Stimulated activated CD8-positive, alpha-beta memory T cell treated with anti-CD3 and anti-CD28 coated beads, Interleukin-15, amount 100 ng/mL, for 48 hours (primary cell): Measurements from ENCODE around the gene NCKIPSD.

Experiments
- DNase-seq, 2 donors: peaks; one replicate each; pipeline ENCODE4 v3.0.0-alpha.2; 2020; ENCODE audit warnings: low read depth in 2 of 2

Gene NCKIPSD

DNA sequence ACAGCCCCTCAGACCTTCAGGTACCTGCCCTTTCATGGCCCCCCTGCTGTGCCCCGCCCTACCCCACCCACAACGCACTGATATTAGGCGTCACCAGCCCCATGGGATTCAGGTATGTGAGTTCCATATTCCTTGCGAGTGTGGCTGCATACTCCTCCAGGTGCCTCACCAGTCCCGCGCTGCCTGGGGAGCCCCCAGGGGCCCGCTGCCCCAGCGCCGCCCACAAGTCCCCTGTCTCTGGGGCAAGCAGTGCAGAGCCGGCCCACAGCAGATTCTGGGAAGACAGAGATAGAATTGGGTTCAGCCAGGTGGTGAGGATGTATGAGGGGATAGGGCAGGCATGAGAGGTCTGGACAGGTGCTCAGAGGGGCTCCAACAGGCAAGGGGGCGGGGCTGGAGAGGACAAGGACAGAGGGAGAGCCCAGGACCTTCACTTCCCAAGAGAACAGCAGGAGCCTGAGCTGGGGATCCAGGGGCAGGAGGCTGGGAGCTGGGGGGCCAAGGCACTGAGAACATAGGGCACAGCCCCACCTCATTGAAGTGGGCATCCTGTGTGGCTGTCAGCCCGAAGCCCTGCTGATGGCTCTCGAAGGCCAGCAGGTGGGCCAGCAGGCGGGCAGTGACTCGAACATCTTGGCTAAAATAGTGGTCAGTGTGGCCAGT is 37.4 kb downstream of the NCKIPSD start:
- DNase-seq: no peak

DNA sequence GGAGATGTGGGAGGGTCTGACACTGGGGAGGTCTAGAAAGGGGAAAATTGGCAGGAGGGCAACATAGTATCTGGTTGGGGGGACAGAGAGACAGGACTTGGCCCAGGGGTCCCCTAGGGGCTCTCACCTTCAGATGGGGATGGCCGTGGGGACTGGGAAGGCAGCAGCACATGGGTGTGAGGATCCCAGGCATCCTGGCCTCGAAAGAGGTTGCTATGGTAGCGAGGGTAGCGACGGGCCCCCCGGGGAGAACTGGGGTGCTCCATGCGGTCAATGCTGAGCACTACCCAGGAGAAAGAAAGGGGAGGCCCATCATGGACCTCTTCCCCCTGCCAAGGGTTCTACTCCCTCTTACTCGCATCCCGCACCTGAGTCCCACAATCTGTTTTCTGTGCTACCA is 38.0 kb downstream of the NCKIPSD start:
- no peak for DNase-seq

DNA sequence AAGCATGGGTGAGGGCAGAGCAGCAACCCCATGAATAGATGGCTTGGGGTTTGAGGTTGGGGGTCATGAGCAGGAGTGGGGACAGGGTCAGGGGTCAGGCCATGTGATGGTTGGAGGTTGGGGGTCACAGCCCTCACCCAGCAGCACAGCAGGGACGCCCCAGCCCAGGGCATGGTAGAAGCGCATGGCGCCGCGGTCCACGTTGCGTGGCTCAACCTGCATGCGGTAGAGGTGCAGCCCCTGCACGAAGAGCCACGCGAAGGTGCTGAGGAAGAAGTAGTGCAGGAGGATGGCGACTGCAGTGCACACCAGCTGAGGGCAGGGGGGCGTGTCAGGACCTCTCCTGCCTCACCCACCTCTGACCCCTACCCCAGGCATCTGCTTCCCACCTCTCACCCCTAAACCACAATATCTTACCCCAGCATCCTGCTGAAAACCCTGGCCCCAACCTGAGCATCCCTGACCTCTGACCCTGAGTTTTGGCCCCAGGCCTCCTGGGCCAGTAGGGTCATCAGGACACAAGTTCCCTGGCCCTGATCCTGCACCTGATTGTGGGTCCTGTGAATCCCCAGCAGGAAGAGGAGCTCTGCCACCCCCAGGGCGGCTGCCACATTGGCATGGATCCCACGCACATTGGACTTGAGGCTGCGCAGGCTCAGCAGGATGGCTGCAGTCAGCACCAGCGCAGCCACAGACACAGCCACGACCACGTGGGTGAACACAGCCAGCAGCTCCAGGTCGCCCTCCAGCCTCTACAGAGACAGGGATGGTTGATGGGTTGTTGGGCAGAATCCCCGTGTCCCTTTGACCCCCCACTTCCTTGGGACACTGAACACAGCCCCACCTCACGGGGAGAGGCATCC is 40.6 kb downstream of the NCKIPSD start:
- no peak for DNase-seq

DNA sequence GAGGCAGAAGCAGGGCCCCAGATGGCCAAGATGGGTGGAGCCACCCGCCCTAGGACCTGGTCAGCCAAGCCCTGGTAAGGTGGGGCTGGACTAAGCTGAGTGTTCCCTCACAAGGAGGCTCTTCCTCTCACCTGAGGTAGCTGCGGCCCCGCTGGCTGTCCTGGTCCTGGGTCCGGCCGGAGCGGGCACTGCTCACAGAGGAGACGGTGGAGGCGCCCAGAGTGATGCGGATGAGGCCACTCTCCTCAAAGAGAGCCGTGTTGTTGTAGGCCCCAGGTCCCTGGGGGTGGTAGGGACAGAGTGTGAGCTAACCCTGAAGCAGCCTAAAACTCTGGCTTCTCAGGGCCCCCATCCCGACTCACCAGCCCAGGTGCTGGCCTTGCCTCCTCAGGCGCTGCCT is 43.1 kb downstream of the NCKIPSD start:
- no peak for DNase-seq

DNA sequence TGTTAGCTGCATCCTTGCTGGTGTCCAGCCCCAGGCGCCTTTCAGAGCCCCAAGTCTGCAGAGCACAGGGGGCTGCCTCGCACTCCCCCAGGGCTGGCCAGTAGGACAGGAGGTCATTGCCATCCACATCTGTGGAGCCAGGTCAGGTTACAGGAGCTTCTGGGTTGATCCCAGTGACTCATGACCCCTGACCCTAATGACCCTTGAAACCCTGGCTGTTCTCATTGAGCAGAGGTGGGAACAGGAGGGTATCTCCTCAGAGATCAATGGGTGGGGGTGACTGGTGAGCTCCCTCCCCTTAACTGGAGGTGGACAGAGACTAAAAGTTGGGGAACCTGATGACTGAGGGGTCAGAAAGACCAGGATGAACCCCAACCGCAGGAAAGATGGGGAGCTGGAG is 44.3 kb downstream of the NCKIPSD start:
- DNase-seq: no peak

DNA sequence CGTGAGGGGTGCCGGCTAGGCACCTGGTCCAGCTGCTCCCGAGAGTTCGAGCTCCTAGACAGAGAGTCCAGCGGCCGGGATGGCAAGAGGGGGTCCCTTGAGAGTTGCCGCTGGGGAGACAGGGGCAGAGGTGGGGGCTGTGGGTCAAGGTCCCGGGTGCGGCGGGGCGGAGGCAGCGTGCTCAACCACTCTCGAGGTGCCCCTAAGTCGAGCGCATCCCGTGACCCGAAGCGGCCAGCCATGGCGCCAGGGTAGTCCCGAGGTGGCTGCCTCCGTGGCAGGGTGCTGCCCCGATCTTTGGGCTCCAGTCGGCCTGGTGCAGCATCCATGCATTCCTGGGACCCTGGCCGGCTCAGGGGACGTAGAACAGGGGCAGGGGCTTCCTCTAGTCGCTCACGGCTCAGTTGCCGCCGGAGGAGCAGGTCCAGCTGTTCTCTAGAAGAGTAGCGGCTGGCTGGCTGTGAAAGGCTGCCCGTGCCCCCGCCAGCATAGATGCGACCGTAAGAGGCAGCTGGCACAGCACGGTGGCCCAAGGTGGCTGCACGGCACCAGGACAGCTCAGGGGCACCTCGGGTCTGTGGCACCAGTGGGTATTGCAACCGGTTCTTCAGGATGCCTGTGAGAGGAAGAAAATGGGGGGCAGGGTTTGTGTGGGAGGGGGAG is 45.6 kb downstream of the NCKIPSD start:
- DNase-seq: no peak

DNA sequence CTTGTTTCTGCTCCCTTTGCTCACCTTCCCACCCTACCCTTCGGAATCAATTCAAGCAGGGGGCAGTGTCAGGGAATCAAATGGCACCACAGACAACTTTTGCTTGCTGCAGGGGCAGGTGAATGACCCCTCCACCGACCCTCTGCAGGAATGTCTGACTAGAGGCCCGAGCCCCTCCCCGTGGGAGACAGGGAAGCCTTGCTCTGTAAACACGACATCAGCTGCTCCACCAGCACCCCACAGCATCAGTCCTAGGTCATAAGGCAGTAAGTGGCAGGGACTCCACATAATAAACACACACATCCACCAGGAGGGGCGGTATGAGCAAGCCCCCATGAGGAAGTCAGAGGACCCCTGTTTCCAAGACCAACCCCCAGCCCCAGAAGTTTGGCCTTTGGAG is 48.4 kb downstream of the NCKIPSD start:
- no peak for DNase-seq

DNA sequence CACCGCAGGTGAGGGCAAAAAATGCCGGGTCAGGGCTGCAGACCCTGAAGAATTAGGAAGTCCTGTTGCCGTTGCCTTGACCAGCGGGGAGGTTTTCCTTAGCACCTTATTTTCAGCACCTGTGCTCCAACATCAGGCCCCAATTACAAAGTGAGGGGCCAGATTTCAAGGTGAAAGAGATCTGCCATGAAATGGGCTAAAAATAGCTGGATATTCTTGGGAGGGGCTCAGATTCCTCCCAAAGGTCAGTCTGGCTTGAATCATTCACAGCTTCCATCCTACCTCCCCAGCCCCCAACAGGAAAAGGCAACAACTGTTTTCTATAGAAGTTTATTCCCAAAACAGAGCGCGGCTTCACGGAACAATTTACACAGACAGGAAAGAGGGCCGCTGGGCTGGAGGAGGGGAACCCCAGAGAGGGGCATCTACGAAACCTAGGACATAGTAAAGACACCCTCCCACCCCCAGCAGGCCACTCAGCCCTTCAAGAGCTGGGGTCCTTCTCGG is 49.5 kb downstream of the NCKIPSD start:
- no peak for DNase-seq

DNA sequence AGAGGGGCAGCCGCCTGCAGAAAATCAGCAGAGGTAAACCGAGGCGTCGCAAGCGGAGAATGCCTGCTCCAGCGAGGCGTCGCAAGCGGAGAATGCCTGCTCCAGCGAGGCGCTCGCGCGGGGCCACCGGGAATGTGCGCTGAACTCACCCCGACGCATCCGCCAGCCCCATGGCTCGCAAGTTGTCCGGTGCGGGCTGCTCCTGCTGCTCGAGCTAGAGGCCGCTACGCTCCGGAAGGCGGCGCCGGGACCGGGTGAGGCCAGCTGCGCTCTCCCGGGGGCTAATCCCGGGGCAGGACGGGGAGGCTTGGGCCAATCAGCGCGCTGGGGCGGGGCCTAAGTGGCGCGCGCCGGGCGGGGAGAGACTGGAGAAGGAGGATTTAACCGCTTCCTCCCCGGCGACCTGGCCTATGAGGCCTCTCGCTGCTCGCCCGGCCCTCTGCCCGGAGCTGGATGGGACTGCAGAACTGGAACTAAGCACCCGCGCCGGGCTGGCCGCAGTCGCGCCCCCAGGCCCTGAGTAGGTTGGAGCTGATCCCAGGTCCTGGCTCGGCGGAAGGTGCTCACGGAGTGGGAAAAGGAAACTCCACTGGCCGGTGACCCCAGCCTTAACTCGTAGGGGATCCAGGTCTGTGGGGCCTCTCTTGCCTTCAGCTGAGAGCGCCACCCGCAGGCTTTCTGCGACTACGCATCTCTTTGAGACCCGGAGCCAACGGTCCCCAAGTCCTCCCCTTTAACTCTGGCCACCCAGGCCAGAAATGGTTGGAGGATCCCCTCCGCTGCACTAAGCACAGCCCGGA is 50.3 kb downstream of the NCKIPSD start, which contains the start of gene SLC26A6:
Gene SLC26A6, minus strand, starts transcription at position 240 of the 800 bp plus-strand sequence. Its CDS starts 68 bp downstream, at position 172.
- peak; percentile 95 for DNase-seq

DNA sequence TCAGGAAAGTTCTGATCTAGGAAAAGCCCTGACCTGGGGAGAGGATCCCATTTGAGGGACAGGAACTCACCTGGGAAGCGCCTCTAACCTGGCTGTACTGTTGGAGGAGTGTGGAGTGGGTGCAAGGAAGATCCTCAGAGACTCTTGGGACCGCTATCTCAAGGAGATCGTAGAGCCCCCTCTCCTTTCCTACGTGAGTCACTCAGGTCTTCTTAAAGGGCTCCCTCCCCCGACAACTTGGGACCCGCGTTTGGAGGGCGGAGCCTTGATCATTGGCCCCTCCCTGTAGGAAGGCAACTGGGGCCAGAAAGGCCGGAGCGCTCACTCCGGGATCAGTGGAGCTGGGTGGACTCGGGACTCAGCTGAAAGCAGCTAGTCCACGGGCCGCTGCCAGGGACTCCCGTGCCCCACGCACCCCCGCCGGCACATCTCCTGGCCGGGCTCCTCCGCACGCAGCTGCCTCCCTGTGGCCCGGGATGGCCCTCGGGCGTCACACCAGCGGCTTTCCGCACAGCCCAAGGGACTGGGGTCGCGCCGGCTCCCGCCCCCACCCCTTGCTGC is 51.0 kb downstream of the NCKIPSD start:
- peak; percentile 43 to 56 for DNase-seq

DNA sequence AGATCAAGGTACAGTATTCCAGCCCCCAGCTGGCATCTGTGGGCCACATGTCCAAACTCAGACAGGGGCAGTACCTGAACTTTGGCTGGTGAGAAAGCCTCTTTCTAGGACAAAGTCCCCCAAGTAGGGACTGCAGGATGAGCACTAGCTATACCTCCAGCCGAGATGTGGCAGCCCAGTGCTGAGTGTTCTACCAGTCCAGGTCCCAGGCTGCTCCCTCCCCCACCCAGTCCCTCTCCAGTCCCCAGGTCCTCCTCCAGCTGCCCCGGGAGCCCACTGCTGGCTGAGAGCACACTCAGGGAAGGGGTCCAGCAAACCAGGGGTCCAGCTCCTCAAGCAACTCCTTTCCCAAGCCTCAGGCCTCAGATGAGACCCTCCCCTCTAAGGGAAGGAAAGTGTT is 52.0 kb downstream of the NCKIPSD start:
- no peak for DNase-seq

DNA sequence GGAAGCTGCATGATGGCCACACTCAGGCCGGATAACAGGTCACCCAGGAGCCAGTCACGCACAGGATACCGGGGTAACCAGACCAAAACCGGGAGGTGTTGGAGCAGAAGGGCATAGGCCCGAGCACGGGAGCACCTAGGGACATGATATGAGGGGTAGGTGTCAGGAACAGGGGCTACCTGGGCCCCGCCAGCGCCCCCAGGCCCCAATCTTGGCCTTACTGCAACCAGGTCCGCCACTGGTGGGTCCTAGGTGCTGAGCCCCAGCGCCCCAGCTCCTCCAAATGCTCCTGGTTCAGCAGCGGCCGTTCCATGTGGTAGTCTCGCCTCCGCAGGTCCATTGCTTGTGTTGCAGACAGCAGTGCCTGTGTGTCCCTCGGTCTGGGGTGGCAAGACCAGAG is 52.5 kb downstream of the NCKIPSD start:
- DNase-seq: no peak

DNA sequence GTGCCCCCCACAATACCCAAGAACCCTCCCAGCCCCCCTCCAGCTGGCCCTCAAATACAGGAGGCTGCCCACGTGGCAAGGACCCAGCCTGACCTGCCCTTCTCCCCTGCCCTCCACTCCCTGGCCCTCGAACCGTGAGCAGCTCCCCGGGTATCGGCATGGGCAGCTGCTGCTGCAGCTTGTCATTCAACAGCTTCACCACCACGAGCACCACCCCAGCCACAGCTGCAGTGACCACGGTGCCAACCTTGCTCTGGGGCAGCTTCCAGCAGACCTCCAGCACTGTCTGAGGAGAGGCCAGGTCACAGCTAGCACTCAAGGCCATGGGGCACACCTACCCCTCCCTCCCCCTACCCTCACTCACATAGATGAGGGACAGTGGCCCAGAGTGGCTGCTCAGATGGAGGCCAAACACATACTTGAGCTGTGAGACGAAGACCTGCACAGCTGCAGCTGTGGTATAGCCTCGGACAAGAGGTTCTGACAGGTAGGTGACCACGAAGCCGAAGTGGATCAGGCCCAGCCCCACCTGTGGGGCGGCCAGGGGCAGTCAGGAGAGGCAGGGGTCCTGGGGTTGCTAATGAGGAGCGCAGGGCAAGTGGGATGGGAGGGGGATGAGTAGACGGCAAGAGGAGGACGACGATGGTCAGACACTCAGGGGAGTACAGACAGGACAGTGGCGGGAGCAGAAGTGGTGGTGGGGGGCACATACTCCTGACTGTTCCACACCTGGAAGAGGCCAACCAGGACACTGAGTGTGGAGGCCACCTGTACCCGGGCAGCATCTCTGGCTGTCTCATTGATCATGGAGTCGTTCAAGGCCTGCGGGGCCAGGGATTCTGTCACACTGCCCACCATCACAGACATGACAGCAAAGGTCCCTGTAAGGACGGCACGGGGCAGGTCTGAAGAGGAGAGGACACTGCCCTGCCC is 53.9 kb downstream of the NCKIPSD start:
- DNase-seq: no peak

DNA sequence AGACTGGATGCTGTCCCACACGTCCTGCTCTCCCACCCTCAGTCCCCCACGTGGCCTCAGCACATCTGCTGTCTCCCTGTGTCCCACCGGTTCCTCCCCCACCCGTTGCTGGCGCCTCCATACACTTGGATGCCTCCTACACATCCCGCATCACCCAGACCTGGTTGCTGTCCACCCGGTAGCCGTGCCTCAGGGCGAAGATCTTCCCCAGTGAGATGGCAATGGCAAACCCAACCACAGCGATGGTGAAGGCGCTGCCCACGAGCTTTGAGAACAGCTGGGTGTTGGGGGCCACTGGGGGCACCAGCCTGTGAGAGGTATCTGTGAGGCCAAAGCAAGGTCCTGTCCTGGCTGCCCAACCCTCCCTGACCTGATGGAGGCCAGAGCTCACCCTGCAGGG is 54.9 kb downstream of the NCKIPSD start:
- DNase-seq: no peak

DNA sequence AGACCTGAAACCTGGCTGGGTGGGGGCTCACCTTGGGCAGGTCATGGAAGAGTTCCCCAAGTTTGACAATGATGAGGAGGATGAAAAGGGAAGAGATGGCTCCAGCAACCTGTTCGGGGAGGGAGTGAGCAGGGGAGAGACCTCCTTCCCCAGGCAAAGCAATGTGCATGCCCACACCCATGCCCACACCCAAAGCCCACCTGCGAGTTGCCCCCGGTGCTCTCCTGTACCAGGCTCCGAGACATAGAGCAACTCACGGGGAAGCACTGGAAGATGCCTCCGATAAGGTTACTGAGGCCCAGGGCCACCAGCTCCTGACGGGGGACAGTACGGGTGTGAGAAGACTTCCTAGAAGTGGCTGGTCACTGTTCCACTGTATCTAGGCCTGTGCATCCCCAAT is 55.3 kb downstream of the NCKIPSD start:
- DNase-seq: no peak

DNA sequence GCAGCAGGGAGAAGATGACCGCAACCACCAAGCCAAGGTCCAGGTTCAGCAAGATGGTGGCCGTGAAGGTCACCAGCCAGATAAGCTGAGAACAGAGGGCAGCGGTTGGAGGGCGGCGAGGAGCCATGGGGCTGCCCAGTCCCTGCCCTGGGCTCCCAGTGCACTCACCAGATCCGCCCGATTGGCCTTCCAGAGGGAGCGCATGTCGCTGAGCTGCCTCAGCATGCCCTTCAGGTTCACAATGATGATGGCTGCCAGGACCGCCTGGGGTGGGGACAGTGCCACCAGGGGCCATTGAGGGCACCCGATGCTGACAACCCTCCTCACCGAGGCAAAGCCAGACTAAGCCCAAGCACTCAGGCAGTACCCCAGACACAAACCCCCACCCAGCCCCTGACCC is 55.8 kb downstream of the NCKIPSD start:
- no peak for DNase-seq

DNA sequence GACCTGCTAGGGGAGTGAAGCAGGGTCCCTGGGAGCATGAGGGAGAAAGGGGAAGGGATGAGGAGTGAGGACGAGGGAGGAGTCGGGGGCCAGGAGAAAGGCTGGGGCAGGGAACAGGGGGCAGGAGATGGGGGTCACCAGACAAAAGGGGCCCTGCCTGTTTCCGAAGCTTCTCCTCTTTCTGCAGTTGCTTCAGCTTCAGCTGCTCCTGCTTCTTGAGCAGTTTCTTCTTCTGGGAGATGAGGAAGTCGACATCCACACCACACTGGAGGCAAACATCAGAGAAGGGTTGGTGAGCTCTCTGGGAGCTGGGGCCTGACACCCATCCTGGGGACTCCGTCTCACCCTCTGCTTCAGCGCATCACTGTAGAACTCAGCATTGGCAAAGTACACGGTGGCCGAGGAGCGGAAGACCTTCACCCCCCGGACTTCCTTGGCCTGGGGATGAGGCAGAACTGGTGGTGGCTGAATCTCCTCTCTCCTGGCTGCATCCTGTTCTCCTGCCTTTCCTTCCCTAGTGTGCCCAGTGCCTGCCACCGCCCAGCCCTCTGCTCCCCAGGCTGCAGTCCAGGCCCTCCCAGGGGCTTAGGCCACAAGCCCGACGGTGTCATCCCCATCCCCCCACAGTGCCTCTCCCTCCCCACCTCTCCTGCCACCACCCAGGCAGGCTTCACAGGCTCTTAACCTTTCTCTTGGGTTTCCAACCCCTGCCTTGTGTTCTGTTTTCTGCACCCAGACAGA is 57.3 kb downstream of the NCKIPSD start:
- no peak for DNase-seq

DNA sequence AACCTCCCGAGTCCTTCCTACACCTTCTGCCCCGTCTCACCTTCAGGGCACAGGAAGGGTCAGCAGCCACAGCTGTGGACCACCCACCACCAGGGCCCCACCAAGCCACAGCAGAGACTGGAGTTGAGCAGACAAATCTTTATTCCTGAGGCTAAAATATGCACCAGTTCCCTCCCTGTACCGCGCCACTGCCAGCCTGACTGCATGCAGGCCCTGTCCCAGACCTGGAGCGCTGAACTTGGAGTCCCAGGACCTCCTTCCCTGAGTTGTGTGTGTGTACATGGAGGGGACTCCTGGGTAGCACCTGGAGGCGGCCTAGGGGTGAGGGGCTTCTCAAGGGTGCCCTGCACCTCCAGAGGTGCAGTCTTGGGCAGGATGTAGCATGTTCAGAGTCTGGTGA is 60.1 kb downstream of the NCKIPSD start:
- DNase-seq: no peak

DNA sequence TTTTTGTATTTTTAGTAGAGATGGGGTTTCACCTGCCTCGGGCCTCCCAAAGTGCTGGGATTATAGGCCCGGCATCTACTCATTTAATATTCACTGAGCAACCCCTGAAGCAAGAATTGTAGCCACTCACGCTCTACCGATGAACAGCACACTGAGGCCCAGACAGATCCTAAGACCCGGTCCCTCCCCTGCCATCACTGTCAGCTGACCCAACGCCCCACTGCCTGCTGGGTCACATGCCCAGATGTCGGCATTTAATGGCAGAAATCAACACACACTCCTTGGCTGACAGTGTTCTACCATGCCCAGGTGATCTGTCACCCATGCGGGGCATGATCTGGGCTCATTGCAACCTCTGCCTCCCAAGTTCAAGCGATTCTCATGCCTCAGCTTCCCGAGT is 60.9 kb downstream of the NCKIPSD start:
- no peak for DNase-seq
